ENCODE data around the gene FAXDC2. TPM values are rescaled to one million over a fixed set of nuclear protein-coding genes. Genes with fewer than 3 reads are reported as not detected.

The FAXDC2 gene
- total RNA-seq, 1 experiment from 2014 or later: 0.39 TPM

DNA sequence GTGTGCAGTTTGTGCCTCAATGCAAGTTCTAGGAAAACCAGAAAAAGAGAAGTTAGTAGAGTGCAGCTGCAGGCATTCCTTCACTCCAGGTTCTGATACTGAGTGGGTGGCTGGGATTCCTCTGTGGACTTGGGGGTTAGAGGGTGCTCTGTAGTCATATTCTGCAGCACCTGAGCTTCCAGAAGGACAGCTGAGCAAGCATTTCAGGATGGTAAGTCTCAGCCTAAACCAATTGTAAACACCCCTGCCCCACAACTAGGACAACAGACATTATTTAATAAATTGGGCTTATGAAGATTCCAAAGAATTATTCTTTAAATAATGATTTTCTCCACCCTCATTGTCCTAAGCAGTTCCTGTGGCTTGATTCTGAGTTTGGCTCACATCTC lies 9.1 kb downstream of the FAXDC2 start:
- intact Hi-C loops (cut with micrococcal nuclease; ENCODE audit: unreplicated experiment) (no loop called here), in situ Hi-C loops (cut with HindIII; ENCODE audit: low pct_unique_long_range_greater_than_20kb, low sequenced_read_pairs) (no loop called here)
- TF ChIP-seq POLR2AphosphoS5 (IDR thresholded peaks at IDR 0.05; ENCODE audit: low read depth, low read length) (no peak), SIN3A (IDR thresholded peaks at IDR 0.05; ENCODE audit: borderline replicate concordance, insufficient read depth, low read depth, low read length) (no peak), TCF7L2 (IDR thresholded peaks at IDR 0.05; ENCODE audit: low read depth, low read length) (no peak)
- TF ChIP-seq, protein P1, sequence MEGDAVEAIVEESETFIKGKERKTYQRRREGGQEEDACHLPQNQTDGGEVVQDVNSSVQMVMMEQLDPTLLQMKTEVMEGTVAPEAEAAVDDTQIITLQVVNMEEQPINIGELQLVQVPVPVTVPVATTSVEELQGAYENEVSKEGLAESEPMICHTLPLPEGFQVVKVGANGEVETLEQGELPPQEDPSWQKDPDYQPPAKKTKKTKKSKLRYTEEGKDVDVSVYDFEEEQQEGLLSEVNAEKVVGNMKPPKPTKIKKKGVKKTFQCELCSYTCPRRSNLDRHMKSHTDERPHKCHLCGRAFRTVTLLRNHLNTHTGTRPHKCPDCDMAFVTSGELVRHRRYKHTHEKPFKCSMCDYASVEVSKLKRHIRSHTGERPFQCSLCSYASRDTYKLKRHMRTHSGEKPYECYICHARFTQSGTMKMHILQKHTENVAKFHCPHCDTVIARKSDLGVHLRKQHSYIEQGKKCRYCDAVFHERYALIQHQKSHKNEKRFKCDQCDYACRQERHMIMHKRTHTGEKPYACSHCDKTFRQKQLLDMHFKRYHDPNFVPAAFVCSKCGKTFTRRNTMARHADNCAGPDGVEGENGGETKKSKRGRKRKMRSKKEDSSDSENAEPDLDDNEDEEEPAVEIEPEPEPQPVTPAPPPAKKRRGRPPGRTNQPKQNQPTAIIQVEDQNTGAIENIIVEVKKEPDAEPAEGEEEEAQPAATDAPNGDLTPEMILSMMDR (IDR thresholded peaks at IDR 0.05): no peak
- TF ChIP-seq, protein P2, sequence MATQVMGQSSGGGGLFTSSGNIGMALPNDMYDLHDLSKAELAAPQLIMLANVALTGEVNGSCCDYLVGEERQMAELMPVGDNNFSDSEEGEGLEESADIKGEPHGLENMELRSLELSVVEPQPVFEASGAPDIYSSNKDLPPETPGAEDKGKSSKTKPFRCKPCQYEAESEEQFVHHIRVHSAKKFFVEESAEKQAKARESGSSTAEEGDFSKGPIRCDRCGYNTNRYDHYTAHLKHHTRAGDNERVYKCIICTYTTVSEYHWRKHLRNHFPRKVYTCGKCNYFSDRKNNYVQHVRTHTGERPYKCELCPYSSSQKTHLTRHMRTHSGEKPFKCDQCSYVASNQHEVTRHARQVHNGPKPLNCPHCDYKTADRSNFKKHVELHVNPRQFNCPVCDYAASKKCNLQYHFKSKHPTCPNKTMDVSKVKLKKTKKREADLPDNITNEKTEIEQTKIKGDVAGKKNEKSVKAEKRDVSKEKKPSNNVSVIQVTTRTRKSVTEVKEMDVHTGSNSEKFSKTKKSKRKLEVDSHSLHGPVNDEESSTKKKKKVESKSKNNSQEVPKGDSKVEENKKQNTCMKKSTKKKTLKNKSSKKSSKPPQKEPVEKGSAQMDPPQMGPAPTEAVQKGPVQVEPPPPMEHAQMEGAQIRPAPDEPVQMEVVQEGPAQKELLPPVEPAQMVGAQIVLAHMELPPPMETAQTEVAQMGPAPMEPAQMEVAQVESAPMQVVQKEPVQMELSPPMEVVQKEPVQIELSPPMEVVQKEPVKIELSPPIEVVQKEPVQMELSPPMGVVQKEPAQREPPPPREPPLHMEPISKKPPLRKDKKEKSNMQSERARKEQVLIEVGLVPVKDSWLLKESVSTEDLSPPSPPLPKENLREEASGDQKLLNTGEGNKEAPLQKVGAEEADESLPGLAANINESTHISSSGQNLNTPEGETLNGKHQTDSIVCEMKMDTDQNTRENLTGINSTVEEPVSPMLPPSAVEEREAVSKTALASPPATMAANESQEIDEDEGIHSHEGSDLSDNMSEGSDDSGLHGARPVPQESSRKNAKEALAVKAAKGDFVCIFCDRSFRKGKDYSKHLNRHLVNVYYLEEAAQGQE (IDR thresholded peaks at IDR 0.05; ENCODE audit: insufficient read depth in 1 of 2, low read depth in 2 of 2, low read length in 1 of 2): no peak
- CTCF ChIA-PET: no interaction called here
- H3K9me3 ChIP-seq (ENCODE audit: control insufficient read depth, insufficient read depth, low read depth, low read length): no peaks in the 10 kb centered on the region
- H3K27me3 ChIP-seq (ENCODE audit: control insufficient read depth, insufficient read depth, low read length): no peaks in the 10 kb centered on the region
- DNase-seq (ENCODE audit: low read depth, low spot score): no peak
- no peak overlapping the region for H3K27ac ChIP-seq (ENCODE audit: low read length)
- no TSS peak for BruUV-seq (replicated peaks)
- H3K36me3 ChIP-seq (ENCODE audit: control insufficient read depth, insufficient read depth, low read length): no peaks in the 10 kb centered on the region
- H3K4me1 ChIP-seq (ENCODE audit: control insufficient read depth, insufficient read depth, low read length): peaks cover 6% of the 10 kb centered on the region; the same call in 1 of the 2 replicates
- POLR2A ChIA-PET: interaction anchor here (0.6 kb wide), 1 partner anchor 15 kb away, joined by 4 read pairs; no protein-coding TSS in a partner anchor
- no peak for ATAC-seq
- H3K4me3 ChIP-seq (ENCODE audit: low read depth in 2 of 2, low read length in 2 of 2): no peak overlapping the region

DNA sequence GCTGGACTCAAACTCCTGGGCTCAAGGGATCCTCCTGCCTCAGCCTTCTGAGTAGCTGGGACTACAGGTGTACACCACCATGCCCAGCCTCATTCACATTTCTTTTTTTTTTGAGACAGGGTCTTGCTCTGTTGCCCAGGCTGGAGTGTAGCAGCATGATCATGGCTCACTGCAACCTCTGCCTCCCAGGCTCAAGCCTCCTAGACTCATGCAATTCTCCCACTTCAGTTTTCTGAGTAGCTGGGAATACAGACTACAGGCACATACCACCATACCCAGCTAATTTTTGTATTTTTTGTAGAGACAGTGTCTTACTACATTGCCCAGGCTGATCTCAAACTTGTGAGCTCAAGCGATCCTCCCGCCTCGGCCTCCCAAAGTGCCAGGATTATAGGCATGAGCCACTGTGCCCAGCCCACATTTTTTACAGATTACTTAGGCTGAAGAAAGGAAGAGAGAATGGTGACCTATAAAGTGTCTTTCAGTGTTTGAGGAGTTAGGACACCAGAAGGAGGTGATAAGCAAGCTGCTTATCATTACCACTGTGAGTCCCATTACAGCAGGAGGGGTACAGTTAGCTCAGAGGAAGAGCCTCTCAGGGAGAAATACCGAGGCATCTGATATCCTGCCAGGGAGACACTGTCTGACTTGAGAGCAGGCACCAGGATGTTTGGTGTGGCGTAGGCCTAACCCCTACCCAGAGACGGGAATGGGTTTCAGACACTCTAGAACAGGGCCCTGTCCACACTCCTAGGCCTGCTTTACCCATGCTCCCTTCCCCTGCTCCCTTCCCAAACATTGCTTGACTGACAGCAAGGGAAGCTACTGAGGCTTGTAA lies 9.7 kb downstream of the FAXDC2 start:
- H3K36me3 ChIP-seq (ENCODE audit: control insufficient read depth, insufficient read depth, low read length): no peaks in the 10 kb centered on the region
- intact Hi-C loops (cut with micrococcal nuclease; ENCODE audit: unreplicated experiment): no loop called here
- no peak overlapping the region for H3K27ac ChIP-seq (ENCODE audit: low read length)
- no TSS peak for BruUV-seq (replicated peaks)
- no peak overlapping the region for H3K4me3 ChIP-seq (ENCODE audit: low read depth in 2 of 2, low read length in 2 of 2)
- DNase-seq (ENCODE audit: low read depth, low spot score) (no peak), ATAC-seq (no peak)
- CTCF ChIA-PET: no interaction called here
- no peaks in the 10 kb centered on the region for H3K9me3 ChIP-seq (ENCODE audit: control insufficient read depth, insufficient read depth, low read depth, low read length)
- POLR2A ChIA-PET: interaction anchor here (0.6 kb wide), 1 partner anchor 15 kb away, joined by 4 read pairs; no protein-coding TSS in a partner anchor
- peaks cover 6% of the 10 kb centered on the region; the same call in 1 of the 2 replicates for H3K4me1 ChIP-seq (ENCODE audit: control insufficient read depth, insufficient read depth, low read length)
- H3K27me3 ChIP-seq (ENCODE audit: control insufficient read depth, insufficient read depth, low read length): no peaks in the 10 kb centered on the region
- in situ Hi-C loops (cut with HindIII; ENCODE audit: low pct_unique_long_range_greater_than_20kb, low sequenced_read_pairs): no loop called here
- TF ChIP-seq SIN3A (IDR thresholded peaks at IDR 0.05; ENCODE audit: borderline replicate concordance, insufficient read depth, low read depth, low read length): no peak
- no peak for TF ChIP-seq POLR2AphosphoS5 (IDR thresholded peaks at IDR 0.05; ENCODE audit: low read depth, low read length)
- TF ChIP-seq, protein P2 (IDR thresholded peaks at IDR 0.05; ENCODE audit: insufficient read depth in 1 of 2, low read depth in 2 of 2, low read length in 1 of 2): no peak
- no peak for TF ChIP-seq TCF7L2 (IDR thresholded peaks at IDR 0.05; ENCODE audit: low read depth, low read length)
- TF ChIP-seq, protein P1 (IDR thresholded peaks at IDR 0.05): no peak
